OCI-LY1 (cell line): ENCODE data around the gene TYK2.
A peak's percentile ranks its signal among the peaks of the same experiment; 100 is the strongest.

Experiments used
- H2AFZ ChIP-seq: fragments of 200-600 bp; sonication (generic), shearing (Covaris generic); 2 replicates; pipeline ENCODE4 v1.6.0; 2014; ENCODE audit warnings: antibody characterized with exemption, mild to moderate bottlenecking, low read length
- H3F3A ChIP-seq: fragments of 200-600 bp; sonication (generic), shearing (Covaris generic); 2 replicates; pipeline ENCODE4 v1.6.0; 2014; ENCODE audit warnings: mild to moderate bottlenecking, antibody characterized with exemption, low read length, moderate library complexity; ENCODE audit not compliant: insufficient read depth
- H3K27ac ChIP-seq: fragments of 200-600 bp; sonication (generic); 2 replicates; pipeline ENCODE4 v1.5.1; 2014; ENCODE audit warnings: low read length, mixed run types, mild to moderate bottlenecking, low read depth; ENCODE audit not compliant: poor library complexity, severe bottlenecking
- H3K27me3 ChIP-seq: fragments of 200-600 bp; sonication (generic); 2 replicates; pipeline ENCODE4 v1.6.0; 2014; ENCODE audit warnings: antibody characterized with exemption, mild to moderate bottlenecking, low read length, moderate library complexity; ENCODE audit not compliant: insufficient read depth
- H3K36me3 ChIP-seq: fragments of 200-600 bp; sonication (generic); 2 replicates; pipeline ENCODE4 v1.6.1; 2014; ENCODE audit warnings: mild to moderate bottlenecking, antibody characterized with exemption, low read length, moderate library complexity, mixed read lengths; ENCODE audit not compliant: insufficient read depth
- H3K4me1 ChIP-seq: fragments of 200-600 bp; sonication (generic); 2 replicates; pipeline ENCODE4 v1.5.1; 2014; ENCODE audit warnings: mild to moderate bottlenecking, low read length, moderate library complexity; ENCODE audit not compliant: insufficient read depth, severe bottlenecking
- H3K4me2 ChIP-seq: fragments of 200-600 bp; sonication (generic), shearing (Covaris generic); 2 replicates; pipeline ENCODE4 v1.6.1; 2014; ENCODE audit warnings: low read length
- H3K4me3 ChIP-seq: fragments of 200-600 bp; sonication (generic); 2 replicates; pipeline ENCODE4 v1.5.1; 2014; ENCODE audit warnings: low read length, low read depth, mild to moderate bottlenecking, mixed read lengths; ENCODE audit not compliant: poor library complexity, severe bottlenecking
- H3K79me2 ChIP-seq: fragments of 200-600 bp; shearing (Covaris generic); 2 replicates; pipeline ENCODE4 v1.6.1; 2016; ENCODE audit warnings: mixed run types, low read length, mixed read lengths; ENCODE audit not compliant: insufficient read depth
- H3K9ac ChIP-seq: fragments of 200-600 bp; sonication (generic), shearing (Covaris generic); 2 replicates; pipeline ENCODE4 v1.6.1; 2014; ENCODE audit warnings: mild to moderate bottlenecking, low read length, mixed read lengths
- H3K9me2 ChIP-seq: fragments of 200-600 bp; sonication (generic), shearing (Covaris generic); 2 replicates; pipeline ENCODE4 v1.6.1; 2014; ENCODE audit warnings: low read depth, mild to moderate bottlenecking, low read length, mixed read lengths
- H3K9me3 ChIP-seq: fragments of 200-600 bp; shearing (Covaris generic); 2 replicates; pipeline ENCODE4 v1.6.1; 2014; ENCODE audit warnings: low read length, mixed read lengths
- H4K20me1 ChIP-seq: fragments of 200-600 bp; sonication (generic), shearing (Covaris generic); 2 replicates; pipeline ENCODE4 v1.6.0; 2016; ENCODE audit warnings: mild to moderate bottlenecking, low read length; ENCODE audit not compliant: insufficient read depth
- EZH2 ChIP-seq: fragments of 200-600 bp; sonication (generic), shearing (Covaris generic); IDR thresholded peaks from 2 replicates; pipeline ENCODE4 v1.8.0; 2017; ENCODE audit warnings: borderline replicate concordance, mixed run types, mild to moderate bottlenecking, antibody characterized with exemption, low read length, moderate library complexity, mixed read lengths
- TF ChIP-seq, protein P1 (sequence below): fragments of 200-600 bp; sonication (generic), shearing (Covaris generic); IDR thresholded peaks from 2 replicates; pipeline ENCODE4 v1.5.1; 2017; ENCODE audit warnings: mild to moderate bottlenecking, antibody characterized with exemption, low read length, moderate library complexity, mixed read lengths

TYK2 gene

DNA sequence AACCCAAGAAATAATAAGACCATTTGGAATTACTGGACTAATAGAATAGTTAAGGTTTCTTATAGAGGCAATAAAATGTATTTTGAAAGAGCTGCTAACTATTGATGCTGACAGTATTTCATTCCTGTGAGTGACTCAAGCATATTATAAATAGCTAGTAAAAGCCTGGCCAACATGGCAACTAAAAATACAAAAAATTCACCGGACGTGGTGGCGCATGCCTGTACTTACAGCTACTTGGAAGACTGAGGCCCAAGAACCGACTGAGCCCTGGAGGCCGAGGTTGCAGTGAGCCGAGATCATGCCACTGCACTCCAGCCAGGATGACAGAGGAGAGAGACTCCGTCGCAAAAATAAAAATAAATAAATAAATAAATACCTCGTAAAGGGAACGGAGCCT lies 35.6 kb downstream of the TYK2 start:
- Histone ChIP-seq H3K4me1 (peaks cover 3% of the 10 kb centered on the region), H4K20me1 (no peaks in the 10 kb centered on the region), H3K36me3 (peaks cover 1% of the 10 kb centered on the region), H3K9me3 (no peaks in the 10 kb centered on the region), H3K27ac (no peak overlapping the region), H3K9me2 (no peaks in the 10 kb centered on the region), H3K27me3 (no peaks in the 10 kb centered on the region; the same call in 1 of the 2 replicates), H3K79me2 (no peaks in the 10 kb centered on the region), H3K4me2 (no peak overlapping the region), H3K9ac (no peak overlapping the region), H3K4me3 (no peak overlapping the region), H2AFZ (no peak overlapping the region), H3F3A (no peaks in the 10 kb centered on the region)
- no peak for TF ChIP-seq EZH2
- TF ChIP-seq, protein P1, sequence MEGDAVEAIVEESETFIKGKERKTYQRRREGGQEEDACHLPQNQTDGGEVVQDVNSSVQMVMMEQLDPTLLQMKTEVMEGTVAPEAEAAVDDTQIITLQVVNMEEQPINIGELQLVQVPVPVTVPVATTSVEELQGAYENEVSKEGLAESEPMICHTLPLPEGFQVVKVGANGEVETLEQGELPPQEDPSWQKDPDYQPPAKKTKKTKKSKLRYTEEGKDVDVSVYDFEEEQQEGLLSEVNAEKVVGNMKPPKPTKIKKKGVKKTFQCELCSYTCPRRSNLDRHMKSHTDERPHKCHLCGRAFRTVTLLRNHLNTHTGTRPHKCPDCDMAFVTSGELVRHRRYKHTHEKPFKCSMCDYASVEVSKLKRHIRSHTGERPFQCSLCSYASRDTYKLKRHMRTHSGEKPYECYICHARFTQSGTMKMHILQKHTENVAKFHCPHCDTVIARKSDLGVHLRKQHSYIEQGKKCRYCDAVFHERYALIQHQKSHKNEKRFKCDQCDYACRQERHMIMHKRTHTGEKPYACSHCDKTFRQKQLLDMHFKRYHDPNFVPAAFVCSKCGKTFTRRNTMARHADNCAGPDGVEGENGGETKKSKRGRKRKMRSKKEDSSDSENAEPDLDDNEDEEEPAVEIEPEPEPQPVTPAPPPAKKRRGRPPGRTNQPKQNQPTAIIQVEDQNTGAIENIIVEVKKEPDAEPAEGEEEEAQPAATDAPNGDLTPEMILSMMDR: no peak

GRCh38 chr19:10343495-10343894 lies 36.9 kb downstream of the TYK2 start:
- Histone ChIP-seq H4K20me1 (no peaks in the 10 kb centered on the region), H3K9ac (no peak overlapping the region), H3K27me3 (no peaks in the 10 kb centered on the region; the same call in 1 of the 2 replicates), H3K79me2 (no peaks in the 10 kb centered on the region), H3F3A (no peaks in the 10 kb centered on the region), H3K4me1 (peaks cover 16% of the 10 kb centered on the region), H3K9me2 (no peaks in the 10 kb centered on the region), H3K36me3 (no peaks in the 10 kb centered on the region; the same call in 1 of the 2 replicates), H3K4me3 (no peak overlapping the region), H2AFZ (no peak overlapping the region), H3K27ac (no peak overlapping the region), H3K9me3 (no peaks in the 10 kb centered on the region), H3K4me2 (no peak overlapping the region)
- TF ChIP-seq, protein P1: no peak
- TF ChIP-seq EZH2: no peak

GRCh38 chr19:10339977-10340376 lies 40.4 kb downstream of the TYK2 start:
- Histone ChIP-seq H3K4me3 (peak overlapping the region; percentile 63), H3K9ac (peak overlapping the region; percentile 68; the same call in 1 of the 2 replicates), H3K4me1 (peaks cover 22% of the 10 kb centered on the region), H3K9me3 (no peaks in the 10 kb centered on the region), H3K4me2 (peak overlapping the region; percentile 77), H3K9me2 (no peaks in the 10 kb centered on the region), H4K20me1 (no peaks in the 10 kb centered on the region), H3K36me3 (no peaks in the 10 kb centered on the region; the same call in 1 of the 2 replicates), H3K79me2 (no peaks in the 10 kb centered on the region), H3F3A (no peaks in the 10 kb centered on the region), H3K27ac (no peak overlapping the region), H2AFZ (peak overlapping the region; percentile 22; the same call in 1 of the 2 replicates), H3K27me3 (no peaks in the 10 kb centered on the region; the same call in 1 of the 2 replicates)
- no peak for TF ChIP-seq EZH2
- TF ChIP-seq, protein P1: no peak
